ENCODE data around the gene TDRD6.

TDRD6 gene

GRCh38 chr6:46748940-46749503 is 61.3 kb downstream of the TDRD6 start:
- no peaks in the 10 kb centered on the region for H3K9me3 Mint-ChIP-seq
- ATAC-seq = no peak

GRCh38 chr6:46749731-46750130 is 62.0 kb downstream of the TDRD6 start:
- H3K9me3 Mint-ChIP-seq = no peaks in the 10 kb centered on the region
- H3K27ac Mint-ChIP-seq = no peak overlapping the region
- DNase-seq = no peak
- ATAC-seq = no peak
- H3K4me1 Mint-ChIP-seq = no peaks in the 10 kb centered on the region
- H3K27me3 Mint-ChIP-seq = peaks cover 21% of the 10 kb centered on the region
- H3K4me3 Mint-ChIP-seq = no peak overlapping the region

More at GRCh38 chr6:46748940-46749503, 61.3 kb downstream of the TDRD6 start:
- no peak overlapping the region for H3K4me3 Mint-ChIP-seq
- no peaks in the 10 kb centered on the region for H3K4me1 Mint-ChIP-seq
- no peak overlapping the region for H3K27ac Mint-ChIP-seq
- no peak for DNase-seq
- peaks cover 21% of the 10 kb centered on the region for H3K27me3 Mint-ChIP-seq

DNA sequence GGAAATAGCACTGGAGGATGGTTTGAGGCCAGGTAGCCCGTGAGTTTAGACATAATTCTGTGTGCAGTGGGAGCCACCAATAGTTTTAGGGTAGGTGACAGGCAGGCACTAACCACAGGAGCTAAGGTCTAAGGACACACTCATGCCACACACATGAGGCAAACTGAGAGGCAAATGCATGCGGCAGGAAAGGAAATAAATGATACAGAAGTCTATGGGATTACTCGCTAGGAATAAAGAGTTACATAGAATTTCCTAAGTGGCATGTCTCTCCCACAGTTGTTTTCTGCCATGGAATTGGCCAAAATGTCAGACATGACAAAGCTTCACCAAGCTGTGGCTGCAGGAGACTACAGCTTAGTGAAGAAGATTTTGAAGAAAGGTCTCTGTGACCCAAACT is 64.0 kb downstream of the TDRD6 start:
- DNase-seq = no peak
- no peak overlapping the region for H3K4me3 Mint-ChIP-seq

More for the DNA sequence above, 64.0 kb downstream of the TDRD6 start:
- Mint-ChIP-seq H3K4me1 (no peaks in the 10 kb centered on the region), H3K9me3 (no peaks in the 10 kb centered on the region), H3K27ac (no peak overlapping the region), H3K27me3 (peaks cover 7% of the 10 kb centered on the region)
- ATAC-seq = no peak
